ENCODE results near the gene MYH7.
"Not testable (repeated sequence)": the region's sequence is repeated elsewhere in the genome, so short reads cannot be mapped to it uniquely, and the experiment has no call there.

Gene MYH7

DNA sequence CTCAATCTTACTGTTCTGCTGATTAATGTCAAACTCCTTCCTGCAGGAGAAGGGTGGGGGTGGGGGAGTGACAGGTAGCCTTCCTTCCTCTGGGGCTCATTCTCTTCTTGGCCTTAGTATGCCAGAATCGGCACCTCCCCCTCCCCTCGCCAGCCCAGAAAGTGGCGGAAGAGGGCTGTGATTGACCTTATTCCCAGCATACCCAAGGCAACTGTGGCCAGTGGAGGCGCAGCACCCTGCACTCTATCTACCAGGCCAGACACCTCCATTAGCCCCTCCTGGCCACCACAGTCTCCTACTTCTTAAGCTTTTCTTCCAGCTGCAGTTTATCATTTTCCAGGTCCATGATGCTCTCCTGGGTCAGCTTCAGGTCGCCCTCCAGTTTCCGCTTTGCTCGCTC lies 42.8 kb downstream of the MYH7 start:
- ATAC-seq = no peak
- no peak for TF ChIP-seq ZFP3 (CRISPR knock-in tag; IDR thresholded peaks at IDR 0.05)
- TF ChIP-seq OSR1 (CRISPR knock-in tag; IDR thresholded peaks at IDR 0.05) = no peak
- no peak for TF ChIP-seq BACH2 (CRISPR knock-in tag; IDR thresholded peaks at IDR 0.05; ENCODE audit: borderline replicate concordance)

DNA sequence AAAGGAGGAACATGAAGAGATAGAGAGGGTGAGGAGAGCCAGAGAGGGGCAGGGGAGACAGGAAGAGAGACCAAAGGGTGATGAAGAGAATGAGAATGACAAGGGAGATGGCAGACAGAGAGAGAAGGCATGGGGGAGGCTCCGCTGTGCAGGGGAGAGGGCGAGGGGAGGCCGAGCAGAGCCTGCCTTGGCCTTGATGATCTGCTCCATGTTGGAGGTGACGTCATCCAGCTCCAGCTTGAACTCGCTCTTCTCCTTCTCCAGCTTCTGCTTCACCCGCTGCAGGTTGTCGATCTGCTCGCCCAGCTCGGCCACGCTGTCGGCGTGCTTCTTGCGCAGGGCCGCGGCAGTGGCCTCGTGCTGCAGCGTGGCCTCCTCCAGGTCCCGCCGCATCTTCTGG lies 45.6 kb downstream of the MYH7 start:
- not testable (repeated sequence) for ATAC-seq

DNA sequence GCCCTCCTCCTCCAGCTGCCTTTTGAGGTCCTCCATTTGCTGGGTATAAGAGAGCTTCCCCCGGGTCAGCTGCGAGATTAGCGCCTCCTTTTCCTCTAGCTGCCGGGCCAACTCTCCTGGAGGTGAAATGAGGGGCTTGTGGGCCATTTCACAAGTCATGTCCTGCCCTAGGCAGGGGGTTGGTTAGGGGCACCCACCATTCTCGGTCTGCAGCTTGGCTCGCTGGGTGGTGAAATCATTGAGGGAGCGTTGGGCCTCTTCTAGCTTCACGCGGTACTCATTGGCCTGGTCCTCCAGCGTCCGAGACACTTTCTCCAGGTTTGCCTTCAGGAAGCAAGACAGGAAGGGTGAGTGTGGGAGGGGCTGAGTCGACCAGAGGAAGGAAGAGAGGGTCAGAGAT lies 46.1 kb downstream of the MYH7 start:
- no peak for TF ChIP-seq ZC3H10 (CRISPR knock-in tag; IDR thresholded peaks at IDR 0.05)
- TF ChIP-seq GLIS3 (CRISPR knock-in tag; IDR thresholded peaks at IDR 0.05) = no peak
- no peak for TF ChIP-seq ZNF565 (CRISPR knock-in tag; conservative IDR thresholded peaks at IDR 0.05; ENCODE audit: low read depth)
- TF ChIP-seq TOX (CRISPR knock-in tag; IDR thresholded peaks at IDR 0.05; ENCODE audit: borderline replicate concordance) = no peak
- no peak for TF ChIP-seq ARNTL (CRISPR knock-in tag; IDR thresholded peaks at IDR 0.05; ENCODE audit: borderline replicate concordance, low read depth)
- TF ChIP-seq BACH2 (CRISPR knock-in tag; IDR thresholded peaks at IDR 0.05; ENCODE audit: borderline replicate concordance) = no peak
- TF ChIP-seq ZFP3 (CRISPR knock-in tag; IDR thresholded peaks at IDR 0.05) = no peak
- TF ChIP-seq, protein P1, sequence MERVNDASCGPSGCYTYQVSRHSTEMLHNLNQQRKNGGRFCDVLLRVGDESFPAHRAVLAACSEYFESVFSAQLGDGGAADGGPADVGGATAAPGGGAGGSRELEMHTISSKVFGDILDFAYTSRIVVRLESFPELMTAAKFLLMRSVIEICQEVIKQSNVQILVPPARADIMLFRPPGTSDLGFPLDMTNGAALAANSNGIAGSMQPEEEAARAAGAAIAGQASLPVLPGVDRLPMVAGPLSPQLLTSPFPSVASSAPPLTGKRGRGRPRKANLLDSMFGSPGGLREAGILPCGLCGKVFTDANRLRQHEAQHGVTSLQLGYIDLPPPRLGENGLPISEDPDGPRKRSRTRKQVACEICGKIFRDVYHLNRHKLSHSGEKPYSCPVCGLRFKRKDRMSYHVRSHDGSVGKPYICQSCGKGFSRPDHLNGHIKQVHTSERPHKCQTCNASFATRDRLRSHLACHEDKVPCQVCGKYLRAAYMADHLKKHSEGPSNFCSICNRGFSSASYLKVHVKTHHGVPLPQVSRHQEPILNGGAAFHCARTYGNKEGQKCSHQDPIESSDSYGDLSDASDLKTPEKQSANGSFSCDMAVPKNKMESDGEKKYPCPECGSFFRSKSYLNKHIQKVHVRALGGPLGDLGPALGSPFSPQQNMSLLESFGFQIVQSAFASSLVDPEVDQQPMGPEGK (CRISPR knock-in tag; IDR thresholded peaks at IDR 0.05; ENCODE audit: borderline replicate concordance) = no peak
- TF ChIP-seq PPARA (CRISPR knock-in tag; IDR thresholded peaks at IDR 0.05; ENCODE audit: borderline replicate concordance) = no peak
- TF ChIP-seq, protein P2, sequence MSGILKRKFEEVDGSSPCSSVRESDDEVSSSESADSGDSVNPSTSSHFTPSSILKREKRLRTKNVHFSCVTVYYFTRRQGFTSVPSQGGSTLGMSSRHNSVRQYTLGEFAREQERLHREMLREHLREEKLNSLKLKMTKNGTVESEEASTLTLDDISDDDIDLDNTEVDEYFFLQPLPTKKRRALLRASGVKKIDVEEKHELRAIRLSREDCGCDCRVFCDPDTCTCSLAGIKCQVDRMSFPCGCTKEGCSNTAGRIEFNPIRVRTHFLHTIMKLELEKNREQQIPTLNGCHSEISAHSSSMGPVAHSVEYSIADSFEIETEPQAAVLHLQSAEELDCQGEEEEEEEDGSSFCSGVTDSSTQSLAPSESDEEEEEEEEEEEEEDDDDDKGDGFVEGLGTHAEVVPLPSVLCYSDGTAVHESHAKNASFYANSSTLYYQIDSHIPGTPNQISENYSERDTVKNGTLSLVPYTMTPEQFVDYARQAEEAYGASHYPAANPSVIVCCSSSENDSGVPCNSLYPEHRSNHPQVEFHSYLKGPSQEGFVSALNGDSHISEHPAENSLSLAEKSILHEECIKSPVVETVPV (CRISPR knock-in tag; IDR thresholded peaks at IDR 0.05) = no peak
- TF ChIP-seq, protein P3, sequence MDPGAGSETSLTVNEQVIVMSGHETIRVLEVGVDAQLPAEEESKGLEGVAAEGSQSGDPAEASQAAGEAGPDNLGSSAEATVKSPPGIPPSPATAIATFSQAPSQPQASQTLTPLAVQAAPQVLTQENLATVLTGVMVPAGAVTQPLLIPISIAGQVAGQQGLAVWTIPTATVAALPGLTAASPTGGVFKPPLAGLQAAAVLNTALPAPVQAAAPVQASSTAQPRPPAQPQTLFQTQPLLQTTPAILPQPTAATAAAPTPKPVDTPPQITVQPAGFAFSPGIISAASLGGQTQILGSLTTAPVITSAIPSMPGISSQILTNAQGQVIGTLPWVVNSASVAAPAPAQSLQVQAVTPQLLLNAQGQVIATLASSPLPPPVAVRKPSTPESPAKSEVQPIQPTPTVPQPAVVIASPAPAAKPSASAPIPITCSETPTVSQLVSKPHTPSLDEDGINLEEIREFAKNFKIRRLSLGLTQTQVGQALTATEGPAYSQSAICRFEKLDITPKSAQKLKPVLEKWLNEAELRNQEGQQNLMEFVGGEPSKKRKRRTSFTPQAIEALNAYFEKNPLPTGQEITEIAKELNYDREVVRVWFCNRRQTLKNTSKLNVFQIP (CRISPR knock-in tag; IDR thresholded peaks at IDR 0.05; ENCODE audit: borderline replicate concordance, low read depth) = no peak
- no peak for TF ChIP-seq CSDC2 (CRISPR knock-in tag; IDR thresholded peaks at IDR 0.05)
- TF ChIP-seq, protein P4, sequence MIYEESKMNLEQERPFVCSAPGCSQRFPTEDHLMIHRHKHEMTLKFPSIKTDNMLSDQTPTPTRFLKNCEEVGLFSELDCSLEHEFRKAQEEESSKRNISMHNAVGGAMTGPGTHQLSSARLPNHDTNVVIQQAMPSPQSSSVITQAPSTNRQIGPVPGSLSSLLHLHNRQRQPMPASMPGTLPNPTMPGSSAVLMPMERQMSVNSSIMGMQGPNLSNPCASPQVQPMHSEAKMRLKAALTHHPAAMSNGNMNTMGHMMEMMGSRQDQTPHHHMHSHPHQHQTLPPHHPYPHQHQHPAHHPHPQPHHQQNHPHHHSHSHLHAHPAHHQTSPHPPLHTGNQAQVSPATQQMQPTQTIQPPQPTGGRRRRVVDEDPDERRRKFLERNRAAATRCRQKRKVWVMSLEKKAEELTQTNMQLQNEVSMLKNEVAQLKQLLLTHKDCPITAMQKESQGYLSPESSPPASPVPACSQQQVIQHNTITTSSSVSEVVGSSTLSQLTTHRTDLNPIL (CRISPR knock-in tag; IDR thresholded peaks at IDR 0.05; ENCODE audit: low read depth) = no peak
- no peak for TF ChIP-seq TCF4 (CRISPR knock-in tag; IDR thresholded peaks at IDR 0.05; ENCODE audit: borderline replicate concordance)
- TF ChIP-seq ZFP30 (CRISPR knock-in tag; IDR thresholded peaks at IDR 0.05) = no peak
- no peak for TF ChIP-seq OSR1 (CRISPR knock-in tag; IDR thresholded peaks at IDR 0.05)
- ATAC-seq = no peak

DNA sequence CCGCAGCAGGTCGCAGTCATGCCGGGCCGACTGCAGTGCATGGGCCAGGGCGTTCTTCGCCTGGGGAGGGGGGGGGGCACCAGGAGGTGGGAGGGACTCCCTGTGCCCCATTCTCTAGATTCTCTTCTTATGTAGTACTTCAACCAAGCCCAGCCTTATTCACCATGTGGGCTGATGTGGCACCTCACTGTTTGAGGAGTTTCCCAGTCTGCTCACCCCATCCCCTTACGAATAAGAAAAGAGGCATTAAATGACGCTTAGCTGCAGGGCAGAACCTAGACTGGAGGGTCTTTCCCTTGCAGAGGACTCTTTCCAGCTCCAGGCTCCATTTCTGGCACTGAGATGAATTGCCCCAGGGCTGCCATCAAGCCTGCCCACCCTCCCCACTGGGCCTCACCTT lies 46.5 kb downstream of the MYH7 start:
- no peak for ATAC-seq
- TF ChIP-seq GLIS3 (CRISPR knock-in tag; IDR thresholded peaks at IDR 0.05) (no peak), ESRRG (CRISPR knock-in tag; IDR thresholded peaks at IDR 0.05) (no peak), RARB (CRISPR knock-in tag; IDR thresholded peaks at IDR 0.05) (no peak), ZFP30 (CRISPR knock-in tag; IDR thresholded peaks at IDR 0.05) (no peak), TOX (CRISPR knock-in tag; IDR thresholded peaks at IDR 0.05; ENCODE audit: borderline replicate concordance) (no peak), TCF4 (CRISPR knock-in tag; IDR thresholded peaks at IDR 0.05; ENCODE audit: borderline replicate concordance) (no peak), ISL1 (CRISPR knock-in tag; IDR thresholded peaks at IDR 0.05) (no peak), ZFP3 (CRISPR knock-in tag; IDR thresholded peaks at IDR 0.05) (no peak), ZC3H10 (CRISPR knock-in tag; IDR thresholded peaks at IDR 0.05) (no peak), ZNF70 (CRISPR knock-in tag; IDR thresholded peaks at IDR 0.05) (no peak), ARNTL (CRISPR knock-in tag; IDR thresholded peaks at IDR 0.05; ENCODE audit: borderline replicate concordance, low read depth) (no peak), ZNF8 (CRISPR knock-in tag; IDR thresholded peaks at IDR 0.05) (no peak), OSR1 (CRISPR knock-in tag; IDR thresholded peaks at IDR 0.05) (no peak)
- TF ChIP-seq, protein P2 (CRISPR knock-in tag; IDR thresholded peaks at IDR 0.05) = no peak
- TF ChIP-seq, protein P5, sequence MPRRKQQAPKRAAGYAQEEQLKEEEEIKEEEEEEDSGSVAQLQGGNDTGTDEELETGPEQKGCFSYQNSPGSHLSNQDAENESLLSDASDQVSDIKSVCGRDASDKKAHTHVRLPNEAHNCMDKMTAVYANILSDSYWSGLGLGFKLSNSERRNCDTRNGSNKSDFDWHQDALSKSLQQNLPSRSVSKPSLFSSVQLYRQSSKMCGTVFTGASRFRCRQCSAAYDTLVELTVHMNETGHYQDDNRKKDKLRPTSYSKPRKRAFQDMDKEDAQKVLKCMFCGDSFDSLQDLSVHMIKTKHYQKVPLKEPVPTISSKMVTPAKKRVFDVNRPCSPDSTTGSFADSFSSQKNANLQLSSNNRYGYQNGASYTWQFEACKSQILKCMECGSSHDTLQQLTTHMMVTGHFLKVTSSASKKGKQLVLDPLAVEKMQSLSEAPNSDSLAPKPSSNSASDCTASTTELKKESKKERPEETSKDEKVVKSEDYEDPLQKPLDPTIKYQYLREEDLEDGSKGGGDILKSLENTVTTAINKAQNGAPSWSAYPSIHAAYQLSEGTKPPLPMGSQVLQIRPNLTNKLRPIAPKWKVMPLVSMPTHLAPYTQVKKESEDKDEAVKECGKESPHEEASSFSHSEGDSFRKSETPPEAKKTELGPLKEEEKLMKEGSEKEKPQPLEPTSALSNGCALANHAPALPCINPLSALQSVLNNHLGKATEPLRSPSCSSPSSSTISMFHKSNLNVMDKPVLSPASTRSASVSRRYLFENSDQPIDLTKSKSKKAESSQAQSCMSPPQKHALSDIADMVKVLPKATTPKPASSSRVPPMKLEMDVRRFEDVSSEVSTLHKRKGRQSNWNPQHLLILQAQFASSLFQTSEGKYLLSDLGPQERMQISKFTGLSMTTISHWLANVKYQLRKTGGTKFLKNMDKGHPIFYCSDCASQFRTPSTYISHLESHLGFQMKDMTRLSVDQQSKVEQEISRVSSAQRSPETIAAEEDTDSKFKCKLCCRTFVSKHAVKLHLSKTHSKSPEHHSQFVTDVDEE (CRISPR knock-in tag; IDR thresholded peaks at IDR 0.05) = no peak
- TF ChIP-seq, protein P4 (CRISPR knock-in tag; IDR thresholded peaks at IDR 0.05; ENCODE audit: low read depth) = no peak
